ENCODE data around the gene FAM53B.

Gene FAM53B

DNA sequence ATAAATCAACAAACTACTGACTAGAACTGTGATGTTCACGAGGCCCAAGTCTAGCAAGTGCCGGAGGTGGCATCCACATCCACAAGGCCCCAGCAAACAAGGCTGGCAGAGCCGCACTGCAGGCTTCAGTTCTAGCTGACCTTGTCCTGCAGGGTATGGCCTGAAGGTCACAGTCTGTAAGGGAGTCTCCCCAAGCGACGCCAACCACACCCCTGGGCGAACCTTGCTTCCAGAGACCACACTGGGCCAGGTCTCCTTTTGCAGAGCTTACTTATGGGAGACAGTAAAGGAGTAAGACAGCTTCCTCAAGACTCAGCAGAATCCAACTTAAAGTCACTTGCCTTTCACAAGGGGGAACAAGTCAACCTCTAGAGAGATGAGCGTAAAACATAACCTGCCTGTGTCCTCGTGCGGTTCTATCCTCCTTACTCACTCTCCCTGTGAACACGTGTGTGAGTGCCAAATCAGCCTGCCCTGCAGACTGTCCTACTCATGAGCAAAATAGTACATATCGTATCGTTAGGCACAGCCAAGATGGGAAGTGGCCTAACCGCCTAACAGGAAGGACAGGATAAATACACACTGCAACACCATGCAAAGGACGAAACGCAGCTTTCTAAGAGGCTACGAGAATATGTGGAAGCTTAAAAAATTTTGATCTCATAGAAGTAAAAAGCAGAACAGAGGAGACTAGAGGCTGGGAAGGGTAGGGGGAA is 22.7 kb downstream of the FAM53B start:
- no peaks in the 10 kb centered on the region for H3K9me3 ChIP-seq
- no peaks in the 10 kb centered on the region for H3K27me3 ChIP-seq
- peaks cover 99% of the 10 kb centered on the region for H4K20me1 ChIP-seq
- no peak for TF ChIP-seq Cebpa-rat (IDR thresholded peaks at IDR 0.05)
- H3K4me1 ChIP-seq = peaks cover 100% of the 10 kb centered on the region
- H3K27ac ChIP-seq = peak overlapping the region; percentile 90
- peak overlapping the region; percentile 63 for H3K9ac ChIP-seq
- peaks cover 20% of the 10 kb centered on the region for H3K36me3 ChIP-seq
- peak overlapping the region; percentile 84 for H3K4me2 ChIP-seq
- H3K4me3 ChIP-seq = no peak overlapping the region

DNA sequence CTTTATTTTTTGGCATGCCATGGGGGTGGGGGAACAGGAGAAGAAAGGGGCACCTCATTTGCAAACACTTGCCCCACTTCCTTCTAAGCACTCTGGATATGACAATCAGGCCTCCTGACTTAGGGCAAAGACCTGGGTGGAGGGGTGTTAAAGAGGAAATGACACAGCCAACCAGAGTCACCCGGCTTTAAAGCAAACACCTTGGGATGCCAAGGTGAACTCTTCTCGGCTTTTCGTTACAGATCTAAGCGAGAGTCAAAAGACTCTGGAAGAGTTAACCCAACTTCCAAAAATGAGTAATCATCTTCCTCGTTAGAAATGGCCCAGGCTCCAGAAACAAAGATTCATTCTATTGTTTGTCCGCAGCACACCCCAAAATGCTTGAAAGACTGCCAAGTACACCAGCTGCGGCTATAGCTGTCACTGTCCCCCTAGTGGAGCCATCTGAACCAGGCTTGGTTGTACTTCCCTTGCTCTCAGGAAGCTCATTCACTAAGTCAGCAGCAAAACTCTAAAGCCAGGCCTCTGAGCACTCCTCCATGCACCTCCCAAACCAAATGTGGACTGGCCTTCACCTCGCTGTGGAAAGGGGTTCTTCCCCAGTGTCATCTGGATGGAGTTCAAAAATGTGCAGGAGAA is 24.8 kb downstream of the FAM53B start:
- no peak overlapping the region for H3K9ac ChIP-seq
- peak overlapping the region; percentile 19; the same call in 1 of the 2 replicates for H3K27ac ChIP-seq
- no peak overlapping the region for H3K4me3 ChIP-seq
- TF ChIP-seq Cebpa-rat (IDR thresholded peaks at IDR 0.05) = no peak
- no peaks in the 10 kb centered on the region for H3K9me3 ChIP-seq
- no peaks in the 10 kb centered on the region for H3K27me3 ChIP-seq
- peaks cover 17% of the 10 kb centered on the region for H3K36me3 ChIP-seq
- H4K20me1 ChIP-seq = peaks cover 100% of the 10 kb centered on the region
- peak overlapping the region; percentile 69 for H3K4me2 ChIP-seq
- H3K4me1 ChIP-seq = peaks cover 100% of the 10 kb centered on the region

DNA sequence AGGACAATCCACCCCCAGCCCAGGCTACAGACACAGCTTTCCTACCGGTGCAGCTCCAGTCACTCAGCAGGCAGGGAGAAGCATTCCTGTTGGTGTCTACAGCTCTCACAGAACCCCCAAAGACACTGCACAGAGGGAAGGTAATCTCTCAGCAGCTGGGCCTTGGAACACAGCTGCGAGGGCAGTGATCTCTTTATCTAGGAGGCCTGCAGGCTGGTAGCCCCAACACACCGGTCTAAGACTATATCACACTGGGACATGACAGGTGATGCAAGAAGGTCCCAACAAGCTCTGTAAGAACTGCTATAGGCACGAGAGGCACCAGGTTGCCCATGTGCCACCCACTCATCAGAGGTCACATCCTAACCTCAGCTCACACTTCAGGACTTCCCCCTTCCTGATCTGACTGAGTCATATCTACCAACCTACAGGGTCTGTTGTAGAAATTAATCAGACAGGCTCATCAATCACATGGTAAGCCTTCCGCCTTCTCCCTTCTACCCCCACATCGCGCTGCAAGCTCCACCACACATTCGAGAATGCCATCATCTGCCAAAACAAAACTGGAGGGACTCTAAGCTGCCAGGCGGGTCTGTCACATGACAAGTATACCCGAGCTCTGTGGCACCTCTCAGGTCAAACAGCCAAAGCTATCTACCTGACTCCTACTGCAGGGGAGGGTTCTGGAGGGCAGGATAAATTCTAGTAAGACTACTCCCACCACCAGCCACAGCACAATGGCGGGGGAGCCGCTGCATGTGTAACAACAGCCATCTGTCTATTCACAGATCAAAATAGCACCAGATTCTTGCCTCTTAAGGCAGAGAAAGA is 26.1 kb downstream of the FAM53B start:
- no peak for TF ChIP-seq Cebpa-rat (IDR thresholded peaks at IDR 0.05)
- Histone ChIP-seq H3K9ac (no peak overlapping the region), H3K4me3 (no peak overlapping the region), H4K20me1 (peaks cover 100% of the 10 kb centered on the region), H3K36me3 (peaks cover 17% of the 10 kb centered on the region), H3K4me1 (peaks cover 100% of the 10 kb centered on the region), H3K27me3 (no peaks in the 10 kb centered on the region), H3K4me2 (peak overlapping the region; percentile 69), H3K27ac (peak overlapping the region; percentile 19; the same call in 1 of the 2 replicates), H3K9me3 (no peaks in the 10 kb centered on the region)

DNA sequence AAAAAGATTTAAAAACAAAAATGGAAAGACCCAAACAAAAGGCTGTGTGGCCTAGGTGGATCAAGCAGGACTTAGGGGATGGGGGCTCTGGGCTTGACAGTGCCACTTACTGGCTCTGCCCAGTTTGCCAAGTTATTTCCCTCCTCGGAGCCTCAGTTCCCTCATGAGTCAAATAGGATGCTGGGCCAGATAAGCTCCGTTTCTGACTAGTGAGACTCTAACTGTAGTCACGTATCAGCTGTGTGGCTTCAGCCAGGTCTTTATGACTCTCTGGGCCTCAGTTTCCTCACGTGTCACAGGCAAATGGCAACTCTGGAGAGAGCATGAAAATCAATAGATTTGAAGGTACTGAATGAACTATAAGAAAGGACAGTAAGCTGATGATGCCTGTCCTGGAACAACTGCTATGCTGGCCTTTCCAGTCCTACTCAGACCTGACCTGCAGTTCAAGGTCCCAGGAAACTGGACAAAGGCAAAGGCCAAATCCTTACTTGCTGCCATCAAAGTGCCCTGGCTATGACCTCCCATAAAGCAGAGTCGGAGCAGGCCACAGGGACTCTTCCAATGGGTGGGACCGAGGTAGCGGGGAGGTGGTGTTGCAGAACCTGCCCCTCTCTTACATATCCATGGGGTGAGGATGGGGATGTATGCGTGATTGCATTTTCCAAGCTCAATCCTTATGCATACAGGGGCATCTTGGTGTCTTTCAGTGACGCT is 27.0 kb downstream of the FAM53B start:
- no peak overlapping the region for H3K9ac ChIP-seq
- H3K4me2 ChIP-seq = peak overlapping the region; percentile 69; the same call in 1 of the 2 replicates
- no peak overlapping the region for H3K4me3 ChIP-seq
- H3K36me3 ChIP-seq = peaks cover 17% of the 10 kb centered on the region
- no peaks in the 10 kb centered on the region for H3K27me3 ChIP-seq
- H3K27ac ChIP-seq = no peak overlapping the region
- H4K20me1 ChIP-seq = peaks cover 100% of the 10 kb centered on the region
- no peak for TF ChIP-seq Cebpa-rat (IDR thresholded peaks at IDR 0.05)
- peaks cover 99% of the 10 kb centered on the region for H3K4me1 ChIP-seq
- no peaks in the 10 kb centered on the region for H3K9me3 ChIP-seq

DNA sequence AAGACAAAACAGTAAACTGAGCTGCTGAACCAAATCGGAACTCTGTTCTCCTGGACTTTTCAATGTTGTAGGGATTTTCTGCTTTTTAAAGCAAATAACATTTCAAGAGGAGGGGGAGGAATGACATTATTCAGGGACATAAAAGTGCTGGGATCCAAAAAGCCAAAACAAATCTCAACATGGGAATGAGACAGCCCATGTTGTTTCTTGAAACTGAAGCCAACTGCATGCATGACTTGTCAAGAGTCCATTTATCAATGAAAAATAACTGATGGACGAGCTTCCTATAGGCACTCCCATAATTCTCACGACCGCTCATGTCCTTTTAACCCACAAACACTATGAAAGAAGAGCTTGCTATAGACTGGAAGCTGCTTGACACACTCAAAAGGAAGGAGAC is 27.8 kb downstream of the FAM53B start:
- Histone ChIP-seq H3K27ac (no peak overlapping the region), H3K9ac (no peak overlapping the region), H3K4me1 (peaks cover 99% of the 10 kb centered on the region), H4K20me1 (peaks cover 100% of the 10 kb centered on the region), H3K27me3 (no peaks in the 10 kb centered on the region), H3K4me3 (no peak overlapping the region), H3K36me3 (peaks cover 17% of the 10 kb centered on the region), H3K4me2 (peak overlapping the region; percentile 31; the same call in 1 of the 2 replicates), H3K9me3 (no peaks in the 10 kb centered on the region)
- no peak for TF ChIP-seq Cebpa-rat (IDR thresholded peaks at IDR 0.05)

DNA sequence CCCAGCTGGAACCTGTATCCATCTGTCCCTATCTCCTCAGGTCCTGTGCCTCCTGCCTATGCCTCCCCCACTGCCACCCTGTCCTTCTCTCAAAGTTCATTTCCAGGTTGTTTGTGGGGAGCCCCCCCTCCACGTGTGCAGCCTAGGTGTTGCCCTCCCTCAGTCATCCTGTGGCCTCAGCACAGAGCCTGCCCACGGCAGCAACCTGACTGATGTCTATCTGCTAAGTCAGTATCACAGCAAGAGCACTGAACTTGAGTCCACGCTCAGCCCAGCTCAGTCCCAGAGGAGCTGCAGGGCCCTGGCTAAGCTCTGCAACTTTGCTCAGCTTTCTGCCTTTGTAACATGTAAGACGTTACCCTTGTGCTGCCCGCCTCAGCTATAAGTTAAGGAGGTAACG is 28.7 kb downstream of the FAM53B start:
- Histone ChIP-seq H3K27me3 (no peaks in the 10 kb centered on the region), H4K20me1 (peaks cover 100% of the 10 kb centered on the region), H3K9ac (no peak overlapping the region)

DNA sequence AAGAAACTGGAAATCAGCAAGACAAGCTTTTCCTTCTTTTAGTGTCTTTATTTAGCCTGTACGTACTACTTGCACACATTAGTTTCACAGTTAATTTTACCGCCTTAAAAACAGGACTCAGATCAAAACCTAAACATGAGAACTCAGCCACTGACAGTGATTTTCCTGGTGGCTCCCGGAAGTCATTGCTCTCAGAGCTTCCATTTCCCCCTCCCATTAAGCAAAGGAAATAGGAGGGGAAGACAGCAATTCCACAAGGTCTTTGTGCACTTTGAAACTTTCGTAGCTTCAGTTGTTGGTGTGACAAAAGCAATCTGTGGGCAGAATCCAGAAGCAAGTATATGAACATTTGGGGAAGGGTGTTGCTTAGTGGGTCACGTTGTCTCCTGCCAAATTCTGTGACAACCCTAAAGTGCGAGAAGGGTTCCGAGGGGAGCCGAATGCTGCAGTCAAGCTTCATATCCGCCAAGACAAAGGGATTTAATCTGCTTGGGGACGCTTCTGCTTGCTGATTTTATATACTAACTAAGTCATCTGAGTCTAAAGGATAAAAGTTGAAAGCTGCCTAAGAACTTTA is 30.4 kb downstream of the FAM53B start:
- Histone ChIP-seq H3K9ac (peak overlapping the region; percentile 51; the same call in 1 of the 2 replicates), H4K20me1 (peaks cover 100% of the 10 kb centered on the region), H3K36me3 (peaks cover 18% of the 10 kb centered on the region), H3K4me2 (peak overlapping the region; percentile 52), H3K4me3 (no peak overlapping the region), H3K27me3 (no peaks in the 10 kb centered on the region), H3K4me1 (peaks cover 99% of the 10 kb centered on the region), H3K9me3 (no peaks in the 10 kb centered on the region), H3K27ac (no peak overlapping the region)
- TF ChIP-seq Cebpa-rat (IDR thresholded peaks at IDR 0.05) = no peak

More for the DNA sequence above, 28.7 kb downstream of the FAM53B start:
- H3K4me3 ChIP-seq = no peak overlapping the region
- H3K27ac ChIP-seq = peak overlapping the region; percentile 16; the same call in 1 of the 2 replicates
- peaks cover 99% of the 10 kb centered on the region for H3K4me1 ChIP-seq
- peaks cover 17% of the 10 kb centered on the region for H3K36me3 ChIP-seq
- H3K4me2 ChIP-seq = peak overlapping the region; percentile 31
- no peaks in the 10 kb centered on the region for H3K9me3 ChIP-seq
- TF ChIP-seq Cebpa-rat (IDR thresholded peaks at IDR 0.05) = no peak

DNA sequence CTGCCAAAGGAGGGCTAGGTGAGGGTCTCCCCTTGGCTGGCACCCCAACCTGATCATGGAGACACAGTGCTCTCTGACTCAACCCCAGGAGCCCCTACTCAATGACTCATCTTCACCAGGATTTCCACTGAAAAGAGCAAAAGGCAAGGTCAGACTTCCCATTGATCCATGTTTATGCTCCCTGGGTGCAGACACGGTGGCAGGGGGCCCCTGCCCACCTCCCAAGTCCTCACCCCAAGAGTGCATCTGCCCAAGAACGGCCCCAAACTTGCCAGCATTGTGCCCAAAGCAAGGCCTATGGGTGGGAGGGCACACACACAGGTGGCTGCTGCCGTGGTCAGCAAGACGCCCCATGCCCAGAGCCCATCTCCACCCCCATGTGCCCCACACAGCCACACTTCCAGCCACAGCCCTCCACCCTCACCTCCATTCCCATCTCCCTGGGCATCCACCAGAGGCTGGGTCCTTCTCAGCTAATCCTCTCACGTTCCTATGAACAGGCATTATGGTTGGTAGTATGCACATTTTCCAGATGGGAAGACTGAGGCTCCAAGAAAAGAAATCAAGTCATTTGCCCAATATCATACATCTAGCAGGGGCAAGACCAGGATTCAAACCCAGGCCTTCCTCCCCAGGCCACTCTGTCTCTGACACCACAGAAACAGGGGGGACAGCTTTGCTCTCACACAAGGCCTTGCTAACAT is 31.3 kb downstream of the FAM53B start:
- Histone ChIP-seq H3K27me3 (no peaks in the 10 kb centered on the region), H3K9ac (no peak overlapping the region), H4K20me1 (peaks cover 100% of the 10 kb centered on the region), H3K4me1 (peaks cover 99% of the 10 kb centered on the region), H3K4me2 (no peak overlapping the region), H3K27ac (no peak overlapping the region), H3K36me3 (peaks cover 23% of the 10 kb centered on the region), H3K9me3 (no peaks in the 10 kb centered on the region), H3K4me3 (no peak overlapping the region)
- TF ChIP-seq Cebpa-rat (IDR thresholded peaks at IDR 0.05) = no peak
